GM12875 (cell line): ENCODE results near the gene PRMT2.
"Not testable (repeated sequence)": the region's sequence is repeated elsewhere in the genome, so short reads cannot be mapped to it uniquely, and the experiment has no call there.

Source experiments
- H3K4me3 ChIP-seq: one replicate; pipeline ENCODE4 v1.5.1; 2011; ENCODE audit warnings: low read depth, low read length, control low read depth
- CTCF ChIP-seq: IDR thresholded peaks from 2 replicates; pipeline ENCODE4 v1.5.1; 2011; ENCODE audit warnings: low read depth, mild to moderate bottlenecking, control low read depth, inconsistent platforms, low read length, moderate library complexity, borderline replicate concordance; ENCODE audit not compliant: insufficient read depth

Gene PRMT2

GRCh38 chr21:46624050-46624449 lies 11.4 kb upstream of the PRMT2 start:
- TF ChIP-seq CTCF: no peak
- H3K4me3 ChIP-seq: no peak overlapping the region

GRCh38 chr21:46625759-46626158 lies 9.7 kb upstream of the PRMT2 start:
- TF ChIP-seq CTCF: no peak
- no peak overlapping the region for H3K4me3 ChIP-seq

GRCh38 chr21:46626536-46626935 lies 8.9 kb upstream of the PRMT2 start:
- H3K4me3 ChIP-seq: no peak overlapping the region

GRCh38 chr21:46626975-46627501 lies 8.4 kb upstream of the PRMT2 start:
- no peak for TF ChIP-seq CTCF
- no peak overlapping the region for H3K4me3 ChIP-seq

More at GRCh38 chr21:46626536-46626935, 8.9 kb upstream of the PRMT2 start:
- TF ChIP-seq CTCF: no peak

- no peak overlapping the region for H3K4me3 ChIP-seq
- TF ChIP-seq CTCF: no peak
Measured at GRCh38 chr21:46627726-46628125, 7.7 kb upstream of the PRMT2 start.

- no peak for TF ChIP-seq CTCF
- H3K4me3 ChIP-seq: no peak overlapping the region
Measured at GRCh38 chr21:46628868-46629267, 6.6 kb upstream of the PRMT2 start.

- H3K4me3 ChIP-seq: not testable (repeated sequence)
Measured at GRCh38 chr21:46630915-46631314, 4.6 kb upstream of the PRMT2 start.

- TF ChIP-seq CTCF: no peak
Measured at GRCh38 chr21:46633566-46633965, 1.9 kb upstream of the PRMT2 start.

More at GRCh38 chr21:46633566-46633965, 1.9 kb upstream of the PRMT2 start:
- no peak overlapping the region for H3K4me3 ChIP-seq
